HFFc6 (cell line): Measurements from ENCODE around the gene PIP4K2C. TPM values are rescaled to one million over a fixed set of nuclear protein-coding genes. Genes with fewer than 3 reads are reported as not detected.

Source experiments
- DNase-seq: peaks from one replicate; pipeline ENCODE4 v3.0.0-alpha.2; 2018
- H3K27ac Mint-ChIP-seq: 2 replicates; pipeline ENCODE4 v1.8.0; 2020; ENCODE audit warnings: mild to moderate bottlenecking, mixed read lengths
- H3K27me3 Mint-ChIP-seq: 2 replicates; pipeline ENCODE4 v1.8.0; 2021; ENCODE audit warnings: mild to moderate bottlenecking, moderate library complexity, mixed read lengths; ENCODE audit not compliant: insufficient read depth
- H3K36me3 Mint-ChIP-seq: 2 replicates; pipeline ENCODE4 v1.8.0; 2021; ENCODE audit warnings: low read depth, mixed read lengths
- H3K4me1 Mint-ChIP-seq: 2 replicates; pipeline ENCODE4 v1.8.0; 2020; ENCODE audit warnings: low read depth, mixed read lengths
- H3K4me3 Mint-ChIP-seq: 2 replicates; pipeline ENCODE4 v1.8.0; 2020; ENCODE audit warnings: mild to moderate bottlenecking, moderate library complexity, mixed read lengths
- H3K9me3 Mint-ChIP-seq: 2 replicates; pipeline ENCODE4 v1.8.0; 2020; ENCODE audit warnings: mild to moderate bottlenecking, mixed read lengths
- CTCF ChIP-seq: fragments of 200-600 bp; sonication (generic); IDR thresholded peaks from 2 replicates; pipeline ENCODE4 v1.5.0; 2021; ENCODE audit warnings: antibody characterized with exemption, mild to moderate bottlenecking
- total RNA-seq, 6 experiments: library from RNA; stranded (reverse); fragmentation: NEBNext Ultra II Directional; extraction: Animal tissue kit (Norgen Biotek cat#: 25700); gene quantifications; 2 replicates in 1 of 6; 3 replicates in 5 of 6; pipeline ENCODE4 v1.2.3, GENCODE V29; 2021

PIP4K2C gene
- total RNA-seq, 6 experiments from 2014 or later = 21.1 to 33.1 (median 24.3) TPM

- no peak overlapping the region for H3K27ac Mint-ChIP-seq
- H3K9me3 Mint-ChIP-seq = no peaks in the 10 kb centered on the region
- TF ChIP-seq CTCF = no peak
- peaks cover 10% of the 10 kb centered on the region for H3K4me1 Mint-ChIP-seq
- DNase-seq = no peak
- no peaks in the 10 kb centered on the region for H3K36me3 Mint-ChIP-seq
- no peak overlapping the region for H3K4me3 Mint-ChIP-seq
- peaks cover 7% of the 10 kb centered on the region for H3K27me3 Mint-ChIP-seq
Observed at GRCh38 chr12:57575771-57576612, 15.0 kb upstream of the PIP4K2C start.

DNA sequence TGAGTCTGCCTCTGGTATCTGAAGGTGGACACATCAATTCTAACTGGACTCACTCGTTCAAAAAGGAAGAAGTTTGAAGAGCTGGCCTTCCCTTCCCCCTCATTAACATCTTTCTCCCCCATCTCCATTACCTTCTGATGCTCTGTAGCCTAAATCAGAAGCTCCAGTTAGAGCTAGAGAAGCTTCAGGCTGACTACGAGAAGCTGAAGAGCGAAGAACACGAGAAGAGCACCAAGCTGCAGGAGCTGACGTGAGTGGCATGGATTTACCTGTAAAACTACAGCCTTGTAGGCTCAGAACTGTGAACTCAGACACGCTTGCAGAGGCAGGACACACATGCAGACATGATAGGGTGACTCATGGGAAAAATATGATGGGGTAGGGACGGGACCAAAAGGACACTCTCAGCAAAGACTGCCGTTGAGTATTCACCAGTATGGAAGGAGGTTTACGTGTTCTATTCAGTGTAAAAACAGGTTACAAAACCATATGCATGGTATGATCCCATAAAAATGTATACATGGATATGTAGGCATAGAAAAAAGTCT, 14.3 kb upstream of the PIP4K2C start:
- TF ChIP-seq CTCF = no peak
- H3K9me3 Mint-ChIP-seq = no peaks in the 10 kb centered on the region
- no peak overlapping the region for H3K4me3 Mint-ChIP-seq
- no peak for DNase-seq
- peaks cover 7% of the 10 kb centered on the region for H3K27me3 Mint-ChIP-seq
- H3K4me1 Mint-ChIP-seq = peaks cover 10% of the 10 kb centered on the region
- no peaks in the 10 kb centered on the region for H3K36me3 Mint-ChIP-seq
- H3K27ac Mint-ChIP-seq = no peak overlapping the region

- Mint-ChIP-seq H3K27ac (no peak overlapping the region), H3K4me1 (peaks cover 10% of the 10 kb centered on the region), H3K9me3 (no peaks in the 10 kb centered on the region), H3K4me3 (no peak overlapping the region), H3K36me3 (no peaks in the 10 kb centered on the region), H3K27me3 (peaks cover 2% of the 10 kb centered on the region; the same call in 1 of the 2 replicates)
- TF ChIP-seq CTCF = no peak
- no peak for DNase-seq
Observed at GRCh38 chr12:57577981-57578758, 12.8 kb upstream of the PIP4K2C start.

- TF ChIP-seq CTCF = no peak
- Mint-ChIP-seq H3K4me3 (no peak overlapping the region), H3K36me3 (no peaks in the 10 kb centered on the region), H3K27me3 (peaks cover 2% of the 10 kb centered on the region; the same call in 1 of the 2 replicates), H3K9me3 (no peaks in the 10 kb centered on the region), H3K27ac (no peak overlapping the region), H3K4me1 (peaks cover 10% of the 10 kb centered on the region)
- no peak for DNase-seq
Observed at GRCh38 chr12:57579011-57579410, 12.0 kb upstream of the PIP4K2C start.

GRCh38 chr12:57579677-57580465, 11.1 kb upstream of the PIP4K2C start:
- DNase-seq = no peak
- Mint-ChIP-seq H3K36me3 (no peaks in the 10 kb centered on the region), H3K27ac (no peak overlapping the region), H3K4me1 (peaks cover 10% of the 10 kb centered on the region), H3K9me3 (no peaks in the 10 kb centered on the region), H3K4me3 (no peak overlapping the region), H3K27me3 (peaks cover under 1% of the 10 kb centered on the region; the same call in 1 of the 2 replicates)
- TF ChIP-seq CTCF = no peak
